GM12878 (cell line): ENCODE measurements around the gene CLEC2L. TPM values are rescaled to one million over a fixed set of nuclear protein-coding genes. Genes with fewer than 3 reads are reported as not detected.

ENCODE experiments used
- ATAC-seq: fragments of 200-7000 bp; cut with Tn5 transposase; 3 replicates; pipeline ENCODE4 v1.9.1; 2020; ENCODE audit warnings: mild to moderate bottlenecking, moderate library complexity
- BruUV-seq: library from RNA; stranded (reverse); fragments of 400-500 nt; replicated peaks from 2 replicates; lab custom pipeline; 2021; lab: Mats Ljungman, UMichigan
- CTCF ChIA-PET: fragments of 300-600 bp; sonication (Branson Sonifier 250); formaldehyde crosslinking; extraction: SDS; loops from one replicate; lab custom pipeline; 2021; ENCODE audit warnings: inconsistent platforms; lab: Yijun Ruan, JAX
- POLR2A ChIA-PET: fragments of 350-600 bp; formaldehyde crosslinking; extraction: SDS; loops from one replicate; lab custom pipeline; 2021; ENCODE audit warnings: inconsistent platforms; lab: Charles Lee
- RAD21 ChIA-PET: fragments of 300-600 bp; sonication (Branson Sonifier 250); formaldehyde crosslinking; loops from one replicate; lab custom pipeline; 2023; ENCODE audit warnings: antibody characterized with exemption; ENCODE audit not compliant: unreplicated experiment; lab: Charles Lee
- SMC1A ChIA-PET: fragments of 300-600 bp; sonication (Branson Sonifier 250); formaldehyde crosslinking; loops from one replicate; lab custom pipeline; 2023; ENCODE audit not compliant: unreplicated experiment, uncharacterized antibody; lab: Charles Lee
- DNase-seq: peaks from one replicate; pipeline ENCODE4 v3.0.0-alpha.2; 2011; ENCODE audit warnings: low read depth, low spot score
- FAIRE-seq: peaks from 3 replicates; lab custom pipeline; 2011; peaks lifted over from hg19 to GRCh38; lab: Jason Lieb, UNC
- H2AFZ ChIP-seq: 2 replicates; pipeline ENCODE4 v1.6.0; 2011; ENCODE audit warnings: low read depth, low read length, control low read depth; ENCODE audit not compliant: control insufficient read depth
- H3K27ac ChIP-seq: 2 replicates; pipeline ENCODE4 v1.5.1; 2011; ENCODE audit warnings: control low read depth; ENCODE audit not compliant: control insufficient read depth, insufficient read depth
- H3K27me3 ChIP-seq, 2 experiments: replicated peaks in 1 of 2; 2 replicates each; pipeline versions ENCODE4 v1.6.0 to v1.6.1; 2011; ENCODE audit warnings: low read length in 1 of 2; ENCODE audit not compliant: control insufficient read depth in 2 of 2, insufficient read depth in 2 of 2
- H3K36me3 ChIP-seq, 2 experiments: 2 replicates each; pipeline ENCODE4 v1.5.1; 2011; ENCODE audit warnings: low read length in 1 of 2; ENCODE audit not compliant: control insufficient read depth in 2 of 2, insufficient read depth in 2 of 2
- H3K4me1 ChIP-seq: 2 replicates; pipeline ENCODE4 v1.6.1; 2011; ENCODE audit warnings: mild to moderate bottlenecking, low read length, moderate library complexity, mixed read lengths; ENCODE audit not compliant: control insufficient read depth, insufficient read depth
- H3K4me2 ChIP-seq: 2 replicates; pipeline ENCODE4 v1.6.0; 2011; ENCODE audit warnings: control low read depth; ENCODE audit not compliant: control insufficient read depth, insufficient read depth
- H3K4me3 ChIP-seq: fragments of 200-600 bp; sonication (generic); 2 replicates; pipeline ENCODE4 v1.5.1; 2016
- H3K79me2 ChIP-seq: 2 replicates; pipeline ENCODE4 v1.6.0; 2011; ENCODE audit warnings: low read length; ENCODE audit not compliant: control insufficient read depth, insufficient read depth
- H3K9ac ChIP-seq: 2 replicates; pipeline ENCODE4 v1.8.0; 2011; ENCODE audit warnings: low read length, control low read depth, mixed read lengths; ENCODE audit not compliant: control insufficient read depth, insufficient read depth
- H3K9me3 ChIP-seq: replicated peaks from 3 replicates; pipeline ENCODE4 v1.5.1; 2011; ENCODE audit warnings: mild to moderate bottlenecking, low read length; ENCODE audit not compliant: control insufficient read depth, insufficient read depth
- H4K20me1 ChIP-seq: 2 replicates; pipeline ENCODE4 v1.6.0; 2011; ENCODE audit not compliant: control insufficient read depth, insufficient read depth
- ATF7 ChIP-seq: fragments of 450-650 bp; IDR thresholded peaks from 2 replicates; pipeline ENCODE4 v1.6.1; 2016; ENCODE audit warnings: low read depth, mild to moderate bottlenecking
- BHLHE40 ChIP-seq, 2 experiments: fragments of 450-650 bp in 1 of 2; IDR thresholded peaks; 2 replicates each; pipeline ENCODE4 v1.6.1; 2011 to 2017; ENCODE audit warnings: low read depth in 2 of 2, borderline replicate concordance in 1 of 2, improper control_type of control experiment in 1 of 2, low read length in 1 of 2, mild to moderate bottlenecking in 1 of 2
- EED ChIP-seq: sonication (generic); IDR thresholded peaks from 2 replicates; pipeline ENCODE4 v1.6.1; 2016; ENCODE audit warnings: antibody characterized with exemption, low read depth
- KLF5 ChIP-seq: fragments of 450-650 bp; IDR thresholded peaks from 2 replicates; pipeline ENCODE4 v1.6.1; 2014; ENCODE audit warnings: mild to moderate bottlenecking; ENCODE audit not compliant: partially characterized antibody
- MXI1 ChIP-seq: fragments of 150-350 bp; IDR thresholded peaks from 2 replicates; pipeline ENCODE4 v1.6.1; 2011; ENCODE audit warnings: low read depth, mild to moderate bottlenecking, inconsistent platforms, low read length, improper control_type of control experiment
- NFIC ChIP-seq: IDR thresholded peaks from 2 replicates; pipeline ENCODE4 v1.6.1; 2012; ENCODE audit warnings: low read depth, mild to moderate bottlenecking, inconsistent platforms, low read length, moderate library complexity
- WGBS: methylation state at CpG from one replicate; pipeline ENCODE4 v1.1.6; 2016; ENCODE audit warnings: low lambda C conversion rate; ENCODE audit not compliant: insufficient replicate concordance, insufficient coverage; ENCODE audit errors: missing lambda C conversion rate; 5-methylcytosine and 5-hydroxymethylcytosine counted together
- in situ Hi-C: fragments of 300-500 bp; cut with MboI; formaldehyde crosslinking; loops from 9 replicates; pipeline ENCODE4 v1.14.3; 2018; ENCODE audit warnings: mixed read lengths
- intact Hi-C: fragments of 100-400 bp; cut with micrococcal nuclease; formaldehyde crosslinking; loops from one replicate; pipeline ENCODE4 v1.14.2; 2022; ENCODE audit not compliant: unreplicated experiment
- polyA plus RNA-seq, 11 experiments: library from polyadenylated mRNA; depleted of rRNA in 4 of 11; unstranded in 6 of 11; stranded (reverse) in 5 of 11; fragments of >200 nt; fragmentation: Nextera tagmentation in 4 of 11; fragmentation: Illumina TruSeq in 1 of 11; extraction: Ambion mirVana in 4 of 11; extraction: Trizol in 1 of 11; gene quantifications; 1 replicate in 1 of 11; 2 replicates in 10 of 11; pipeline versions ENCODE4 v1.2.1 to v1.2.3, GENCODE V29; 2011 to 2016; ENCODE audit warnings: inconsistent platforms in 2 of 11, missing spikeins in 2 of 11, low read depth in 1 of 11
- total RNA-seq, 4 experiments: library from RNA; depleted of rRNA in 3 of 4; stranded (reverse); fragments of >200 nt in 3 of 4; fragmentation: Illumina TruSeq in 1 of 4; extraction: Trizol in 1 of 4; gene quantifications; 2 replicates each; pipeline versions ENCODE4 v1.2.1 to v1.2.3, GENCODE V29; 2013 to 2021
- TF ChIP-seq, protein P1 (sequence below), 3 experiments: IDR thresholded peaks in 2 of 3; conservative IDR thresholded peaks in 1 of 3; 2 replicates each; pipeline ENCODE4 v1.5.1; 2011; ENCODE audit warnings: low read depth in 3 of 3, low read length in 3 of 3, mild to moderate bottlenecking in 3 of 3, control low read depth in 2 of 3, moderate library complexity in 2 of 3, inconsistent platforms in 1 of 3, mixed read lengths in 1 of 3; ENCODE audit not compliant: control insufficient read depth in 2 of 3, insufficient read depth in 1 of 3; ENCODE audit errors: extremely low read depth in 1 of 3

Gene CLEC2L
- total and polyA plus RNA-seq, 10 of the 15 experiments (the other 5 are each of a cell fraction or from before 2014, with no cell fraction given) = not detected

DNA sequence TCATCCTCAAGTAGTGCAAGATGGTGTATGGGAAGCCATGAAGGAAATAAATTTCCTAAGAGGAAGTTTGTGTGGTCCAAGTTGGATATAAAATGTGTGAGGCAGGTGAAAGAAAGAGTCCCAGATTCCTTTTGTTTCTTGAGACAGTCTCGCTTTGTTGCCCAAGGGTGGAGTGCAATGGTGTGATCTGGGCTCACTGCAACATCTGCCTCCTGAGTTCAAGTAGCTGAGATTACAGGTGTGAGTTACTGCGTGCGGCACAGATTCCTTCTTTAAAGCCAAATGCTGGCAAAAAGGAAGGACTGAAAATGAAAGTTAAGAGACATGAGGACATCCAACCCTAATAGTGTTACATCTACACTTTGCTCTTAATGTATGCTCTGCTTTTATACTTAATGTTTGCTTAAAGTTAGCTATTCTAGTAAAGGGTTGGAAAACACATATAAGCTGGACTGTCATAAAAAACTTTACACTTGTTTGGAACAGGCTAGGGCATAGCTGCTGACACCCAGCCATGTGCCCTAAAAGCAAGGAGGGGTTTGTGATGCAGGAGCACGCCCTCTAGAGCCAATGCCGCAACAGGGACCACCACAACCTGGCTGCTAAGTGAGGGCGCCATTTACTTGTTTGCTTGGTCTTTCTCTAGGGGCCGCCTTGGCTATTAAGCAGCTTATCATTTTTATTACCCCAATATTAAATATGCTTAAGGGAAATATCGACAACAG lies 34.5 kb downstream of the CLEC2L start:
- Histone ChIP-seq H3K9ac (no peak overlapping the region), H3K4me1 (no peaks in the 10 kb centered on the region), H3K9me3 (no peaks in the 10 kb centered on the region; the same call in 2 of the 3 replicates), H3K4me2 (no peak overlapping the region), H3K27ac (no peak overlapping the region), H4K20me1 (no peaks in the 10 kb centered on the region), H3K36me3 (no peaks in the 10 kb centered on the region), H3K4me3 (no peak overlapping the region), H3K27me3 (no peaks in the 10 kb centered on the region), H3K79me2 (no peaks in the 10 kb centered on the region), H2AFZ (no peak overlapping the region)
- ChIA-PET POLR2A (no interaction called here), CTCF (interaction anchor here (1.4 kb wide), 1 partner anchor 12 kb away, joined by 4 read pairs; no protein-coding TSS in a partner anchor), SMC1A (interaction anchor here (0.9 kb wide), 1 partner anchor 10 kb away, joined by 3 read pairs; no protein-coding TSS in a partner anchor), RAD21 (no interaction called here)
- no peak for DNase-seq
- in situ Hi-C loops (no loop called here), intact Hi-C loops (no loop called here)
- ATAC-seq = no peak
- TF ChIP-seq, protein P1, sequence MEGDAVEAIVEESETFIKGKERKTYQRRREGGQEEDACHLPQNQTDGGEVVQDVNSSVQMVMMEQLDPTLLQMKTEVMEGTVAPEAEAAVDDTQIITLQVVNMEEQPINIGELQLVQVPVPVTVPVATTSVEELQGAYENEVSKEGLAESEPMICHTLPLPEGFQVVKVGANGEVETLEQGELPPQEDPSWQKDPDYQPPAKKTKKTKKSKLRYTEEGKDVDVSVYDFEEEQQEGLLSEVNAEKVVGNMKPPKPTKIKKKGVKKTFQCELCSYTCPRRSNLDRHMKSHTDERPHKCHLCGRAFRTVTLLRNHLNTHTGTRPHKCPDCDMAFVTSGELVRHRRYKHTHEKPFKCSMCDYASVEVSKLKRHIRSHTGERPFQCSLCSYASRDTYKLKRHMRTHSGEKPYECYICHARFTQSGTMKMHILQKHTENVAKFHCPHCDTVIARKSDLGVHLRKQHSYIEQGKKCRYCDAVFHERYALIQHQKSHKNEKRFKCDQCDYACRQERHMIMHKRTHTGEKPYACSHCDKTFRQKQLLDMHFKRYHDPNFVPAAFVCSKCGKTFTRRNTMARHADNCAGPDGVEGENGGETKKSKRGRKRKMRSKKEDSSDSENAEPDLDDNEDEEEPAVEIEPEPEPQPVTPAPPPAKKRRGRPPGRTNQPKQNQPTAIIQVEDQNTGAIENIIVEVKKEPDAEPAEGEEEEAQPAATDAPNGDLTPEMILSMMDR (IDR thresholded peaks at IDR 0.05 in 2 of 3, conservative IDR thresholded peaks at IDR 0.05 in 1 of 3; ENCODE audit: control insufficient read depth in 2 of 3, extremely low read depth in 1 of 3, insufficient read depth in 1 of 3, low read depth in 3 of 3, low read length in 3 of 3) = no peak
- no peak for TF ChIP-seq BHLHE40 (IDR thresholded peaks at IDR 0.05; ENCODE audit: borderline replicate concordance in 1 of 2, low read depth in 2 of 2, low read length in 1 of 2)
- no peak for TF ChIP-seq EED
- TF ChIP-seq KLF5 = no peak
- no peak for TF ChIP-seq MXI1
- no peak for TF ChIP-seq NFIC
- TF ChIP-seq ATF7 = no peak
- WGBS = 75% methylated on average over 8 of the region's 8 CpGs
- FAIRE-seq = no peak
- BruUV-seq = no TSS peak
